T-helper 17 cell (primary cell): Measurements from ENCODE around the gene NTF4. TPM values are rescaled to one million over a fixed set of nuclear protein-coding genes. Genes with fewer than 3 reads are reported as not detected.
"Not testable (repeated sequence)": the region's sequence is repeated elsewhere in the genome, so short reads cannot be mapped to it uniquely, and the experiment has no call there.

Experiments
- ATAC-seq: fragments of 150-1000 bp; cut with Tn5 transposase; 2 replicates; pipeline ENCODE4 v1.10.0; 2021; ENCODE audit warnings: mild to moderate bottlenecking, moderate library complexity
- DNase-seq, 3 donors: peaks; one replicate each; pipeline versions ENCODE4 v3.0.0 to v3.0.0-alpha.2; 2020 to 2021
- H3K9me3 ChIP-seq: one replicate; pipeline ENCODE4 v1.7.0; 2013; ENCODE audit warnings: low read length, mild to moderate bottlenecking; ENCODE audit not compliant: control insufficient read depth, poor library complexity, severe bottlenecking
- H3K27ac Mint-ChIP-seq: one replicate; pipeline ENCODE4 v1.8.0; 2022; ENCODE audit warnings: mild to moderate bottlenecking, moderate library complexity, mixed read lengths
- H3K27me3 Mint-ChIP-seq: one replicate; pipeline ENCODE4 v1.8.0; 2022; ENCODE audit warnings: mixed read lengths
- H3K36me3 Mint-ChIP-seq: one replicate; pipeline ENCODE4 v1.8.0; 2022; ENCODE audit warnings: low read depth, mixed read lengths
- H3K4me1 Mint-ChIP-seq: one replicate; pipeline ENCODE4 v1.8.0; 2022; ENCODE audit warnings: mild to moderate bottlenecking, mixed read lengths
- H3K4me3 Mint-ChIP-seq: one replicate; pipeline ENCODE4 v1.8.0; 2022; ENCODE audit warnings: mild to moderate bottlenecking, moderate library complexity, mixed read lengths
- total RNA-seq, 4 donors: library from RNA in 2 of 4; stranded (reverse) in 2 of 4; gene quantifications; one replicate each; pipeline ENCODE4 v1.2.3 and lab custom pipeline; 2022 to 2026

The NTF4 gene
- total RNA-seq, 2 donors from 2014 or later, result not detected

GRCh38 chr19:49038111-49038510 lies 26.5 kb downstream of the NTF4 start:
- H3K4me1 Mint-ChIP-seq, DNase-seq, H3K36me3 Mint-ChIP-seq, H3K27me3 Mint-ChIP-seq, H3K4me3 Mint-ChIP-seq, H3K9me3 ChIP-seq, ATAC-seq, H3K27ac Mint-ChIP-seq: not testable (repeated sequence)

DNA sequence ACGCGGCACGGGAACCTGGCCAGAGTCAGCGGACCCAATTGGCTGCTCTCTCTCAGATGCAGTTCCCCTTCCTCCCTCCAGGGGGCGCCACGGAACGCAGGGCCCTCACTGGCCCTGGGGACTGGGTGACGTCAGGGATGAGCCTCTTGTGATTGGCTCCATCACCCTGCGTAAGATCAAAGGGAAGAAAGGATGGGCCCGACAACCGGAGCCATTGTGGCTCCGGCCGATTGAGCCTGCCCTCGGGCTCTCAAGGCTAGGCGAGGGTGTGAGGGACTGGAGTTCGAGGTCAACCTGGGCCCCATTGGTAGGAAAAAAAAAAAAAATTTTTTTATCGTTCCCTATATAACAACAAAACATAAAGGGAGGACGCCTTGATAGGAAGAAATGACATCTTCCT lies 27.8 kb downstream of the NTF4 start, which contains the start of gene CGB1:
Gene CGB1 (minus strand): TSS at position 81 of the 400 bp plus-strand sequence. CDS start 184 bp downstream, outside the sequence.
- H3K9me3 ChIP-seq, H3K4me3 Mint-ChIP-seq, H3K27ac Mint-ChIP-seq, DNase-seq, ATAC-seq, H3K27me3 Mint-ChIP-seq, H3K36me3 Mint-ChIP-seq, H3K4me1 Mint-ChIP-seq: not testable (repeated sequence)

GRCh38 chr19:49031642-49032301 lies 32.8 kb downstream of the NTF4 start, which contains the start of gene CGB2:
CGB2 (plus strand) TSS chr19:49031890; CDS start chr19:49032096, 206 bp downstream.
- H3K27ac Mint-ChIP-seq, result peak within 1 kb of the TSS; percentile 75
- peak within 1 kb of the TSS; percentile 58 for H3K4me3 Mint-ChIP-seq
- H3K36me3 Mint-ChIP-seq, H3K4me1 Mint-ChIP-seq, H3K9me3 ChIP-seq: not testable (repeated sequence)
- peaks cover 12% of the 10 kb centered on the region for H3K27me3 Mint-ChIP-seq
- ATAC-seq (peak; percentile 79), DNase-seq (peak in 2 of 3 donors; percentile 28 to 31)

DNA sequence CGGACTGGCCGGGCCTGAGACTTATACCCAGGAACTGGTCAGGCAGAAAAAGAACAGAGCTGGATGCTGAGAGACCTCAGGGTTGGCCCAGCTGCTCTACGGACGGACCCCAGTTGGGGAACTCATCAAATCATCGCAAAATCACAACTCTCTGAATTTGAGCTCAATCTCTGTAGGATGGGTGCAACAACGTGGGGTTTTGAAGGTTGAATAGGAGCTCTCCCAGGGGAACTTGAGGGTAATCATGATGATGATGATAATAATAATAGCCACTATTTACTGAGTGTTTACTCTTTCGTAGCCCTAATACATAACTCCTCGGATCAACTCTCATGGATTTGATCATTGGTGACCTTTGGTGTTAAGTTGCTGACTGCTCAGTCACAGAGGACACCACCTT lies 34.3 kb downstream of the NTF4 start:
- not testable (repeated sequence) for DNase-seq, H3K27ac Mint-ChIP-seq, H3K9me3 ChIP-seq, H3K4me3 Mint-ChIP-seq, H3K4me1 Mint-ChIP-seq, ATAC-seq, H3K36me3 Mint-ChIP-seq
- H3K27me3 Mint-ChIP-seq, result peaks cover 12% of the 10 kb centered on the region

DNA sequence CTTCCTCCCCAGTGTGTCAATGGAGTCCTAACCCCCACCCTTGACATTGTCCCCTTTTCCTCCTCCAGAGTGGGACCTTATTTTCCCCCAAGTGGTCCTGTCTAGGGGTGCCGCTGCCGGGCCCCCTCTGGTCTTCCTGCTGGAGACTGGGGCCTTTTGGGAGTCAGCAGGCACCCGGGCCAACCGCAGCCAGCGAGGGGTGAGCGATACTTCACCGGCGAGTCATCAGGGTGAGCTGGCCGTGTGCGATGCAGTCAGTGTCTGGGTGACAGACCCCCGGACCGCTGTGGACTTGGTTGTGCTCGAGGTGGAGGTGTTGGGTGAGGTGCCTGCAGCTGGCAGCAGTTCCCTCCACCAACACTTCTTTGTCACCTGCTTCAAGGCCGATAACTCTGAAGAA lies 34.9 kb downstream of the NTF4 start:
- peaks cover 12% of the 10 kb centered on the region for H3K27me3 Mint-ChIP-seq
- not testable (repeated sequence) for H3K4me1 Mint-ChIP-seq, H3K9me3 ChIP-seq, ATAC-seq, H3K27ac Mint-ChIP-seq, H3K4me3 Mint-ChIP-seq, H3K36me3 Mint-ChIP-seq, DNase-seq

DNA sequence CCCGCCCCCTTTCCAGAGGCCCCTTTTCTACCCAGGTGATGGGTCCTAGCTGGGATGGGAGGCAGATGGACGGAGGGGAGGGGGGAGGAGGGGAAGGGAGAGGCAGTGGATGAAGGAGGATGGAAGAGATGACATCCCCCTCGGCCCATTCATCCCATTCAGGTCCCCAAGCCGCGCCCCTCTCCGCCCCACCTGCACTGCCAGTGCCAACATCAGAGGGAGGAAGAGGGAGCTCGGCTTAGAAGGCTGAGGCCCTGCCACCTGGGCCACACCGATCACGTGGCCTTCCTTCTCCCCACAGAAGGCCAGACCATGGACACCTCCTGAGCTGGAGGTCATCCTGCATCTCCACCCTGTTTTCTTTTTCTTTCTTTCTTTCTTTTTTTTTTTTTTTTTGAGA lies 35.9 kb downstream of the NTF4 start:
- ATAC-seq, H3K27ac Mint-ChIP-seq: not testable (repeated sequence)

GRCh38 chr19:49025599-49025998 lies 39.0 kb downstream of the NTF4 start:
- H3K4me1 Mint-ChIP-seq, H3K27ac Mint-ChIP-seq, H3K36me3 Mint-ChIP-seq, ATAC-seq, H3K9me3 ChIP-seq, DNase-seq, H3K4me3 Mint-ChIP-seq: not testable (repeated sequence)
- peaks cover 13% of the 10 kb centered on the region for H3K27me3 Mint-ChIP-seq

More for the DNA sequence above, 35.9 kb downstream of the NTF4 start:
- peaks cover 12% of the 10 kb centered on the region for H3K27me3 Mint-ChIP-seq
- not testable (repeated sequence) for H3K36me3 Mint-ChIP-seq, H3K9me3 ChIP-seq, H3K4me3 Mint-ChIP-seq, DNase-seq, H3K4me1 Mint-ChIP-seq

- ATAC-seq, H3K36me3 Mint-ChIP-seq, H3K27ac Mint-ChIP-seq, H3K4me3 Mint-ChIP-seq, H3K9me3 ChIP-seq, DNase-seq: not testable (repeated sequence)
- Mint-ChIP-seq H3K27me3 (peaks cover 13% of the 10 kb centered on the region), H3K4me1 (peaks cover 12% of the 10 kb centered on the region)
Measured at GRCh38 chr19:49025088-49025487, 39.5 kb downstream of the NTF4 start.

DNA sequence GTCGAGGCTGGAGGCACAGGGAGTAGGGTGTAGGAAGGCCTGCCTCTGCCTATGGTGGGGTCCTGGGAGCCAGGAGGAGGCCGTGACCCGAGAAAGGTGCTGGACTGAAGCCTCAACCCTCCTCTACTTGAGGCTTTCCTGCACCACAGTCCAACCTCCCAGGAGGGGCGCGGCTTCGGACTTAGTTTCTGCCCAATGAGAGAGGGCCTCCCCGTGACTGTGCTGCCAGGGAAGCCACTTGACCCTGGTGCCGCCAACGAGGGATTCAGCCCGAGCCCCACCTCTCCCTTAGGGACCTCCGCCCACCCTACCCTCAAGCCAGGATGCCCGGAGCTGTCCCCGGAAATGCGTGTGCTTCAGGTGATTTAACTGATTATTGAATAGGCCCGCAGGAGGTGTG lies 40.4 kb downstream of the NTF4 start, which contains the start of gene CGB3:
Gene CGB3 (minus strand): TSS at position 101 of the 400 bp plus-strand sequence. CDS start 362 bp downstream, outside the sequence.
- not testable (repeated sequence) for H3K9me3 ChIP-seq, H3K27ac Mint-ChIP-seq, H3K27me3 Mint-ChIP-seq, H3K4me3 Mint-ChIP-seq, ATAC-seq, DNase-seq, H3K36me3 Mint-ChIP-seq
- H3K4me1 Mint-ChIP-seq, result peaks cover 13% of the 10 kb centered on the region

GRCh38 chr19:49022116-49022515 lies 42.5 kb downstream of the NTF4 start:
- ATAC-seq (no peak), DNase-seq (no peak)
- Mint-ChIP-seq H3K27ac (no peak overlapping the region), H3K4me3 (no peak overlapping the region), H3K36me3 (no peaks in the 10 kb centered on the region), H3K4me1 (peaks cover 22% of the 10 kb centered on the region), H3K27me3 (peaks cover 9% of the 10 kb centered on the region)
- no peaks in the 10 kb centered on the region for H3K9me3 ChIP-seq

GRCh38 chr19:49020931-49021895 lies 43.4 kb downstream of the NTF4 start:
- Mint-ChIP-seq H3K4me1 (peaks cover 22% of the 10 kb centered on the region), H3K4me3 (peak overlapping the region; percentile 64), H3K27me3 (peaks cover 9% of the 10 kb centered on the region), H3K27ac (peak overlapping the region; percentile 87), H3K36me3 (no peaks in the 10 kb centered on the region)
- DNase-seq (no peak), ATAC-seq (no peak)
- no peaks in the 10 kb centered on the region for H3K9me3 ChIP-seq

GRCh38 chr19:49020342-49020741 lies 44.3 kb downstream of the NTF4 start:
- DNase-seq, result no peak

More at GRCh38 chr19:49020342-49020741, 44.3 kb downstream of the NTF4 start:
- peaks cover 22% of the 10 kb centered on the region for H3K4me1 Mint-ChIP-seq
- peak overlapping the region; percentile 55 for H3K4me3 Mint-ChIP-seq
- no peaks in the 10 kb centered on the region for H3K9me3 ChIP-seq
- no peak overlapping the region for H3K27ac Mint-ChIP-seq
- ATAC-seq, result no peak
- peaks cover 9% of the 10 kb centered on the region for H3K27me3 Mint-ChIP-seq
- H3K36me3 Mint-ChIP-seq, result no peaks in the 10 kb centered on the region
